Measurements from ENCODE around the gene CHST4.
"Not testable (repeated sequence)": the region's sequence is repeated elsewhere in the genome, so short reads cannot be mapped to it uniquely, and the experiment has no call there.

Gene CHST4

GRCh38 chr16:71526111-71526631, at the start of gene CHST4:
Gene CHST4 (plus strand): TSS chr16:71526426. CDS start chr16:71536678, 10,252 bp downstream.
- no peak for DNase-seq

- no peak for DNase-seq
Measured at GRCh38 chr16:71476457-71477124, 49.6 kb upstream of the CHST4 start.

- no peak for DNase-seq
Measured at GRCh38 chr16:71479420-71479819, 46.8 kb upstream of the CHST4 start.

DNA sequence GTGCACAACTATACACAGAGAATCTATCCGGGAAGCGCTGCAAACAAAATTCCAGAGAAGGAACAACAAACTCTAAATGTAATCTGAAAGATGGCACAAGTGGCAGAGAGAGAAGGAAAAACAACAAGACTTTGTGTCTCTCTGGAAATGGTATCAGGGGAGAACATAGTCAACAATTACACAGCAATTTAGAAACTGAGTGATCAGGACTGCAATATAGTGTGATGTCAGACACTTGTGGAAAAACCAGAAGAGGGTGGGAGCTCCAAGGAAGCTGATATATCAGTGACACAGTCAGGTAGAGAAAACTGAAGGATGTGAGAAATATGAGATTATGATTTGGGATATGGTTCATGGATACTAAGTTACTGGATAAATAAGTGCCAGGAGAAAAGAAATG, 45.3 kb upstream of the CHST4 start:
- DNase-seq: no peak

DNA sequence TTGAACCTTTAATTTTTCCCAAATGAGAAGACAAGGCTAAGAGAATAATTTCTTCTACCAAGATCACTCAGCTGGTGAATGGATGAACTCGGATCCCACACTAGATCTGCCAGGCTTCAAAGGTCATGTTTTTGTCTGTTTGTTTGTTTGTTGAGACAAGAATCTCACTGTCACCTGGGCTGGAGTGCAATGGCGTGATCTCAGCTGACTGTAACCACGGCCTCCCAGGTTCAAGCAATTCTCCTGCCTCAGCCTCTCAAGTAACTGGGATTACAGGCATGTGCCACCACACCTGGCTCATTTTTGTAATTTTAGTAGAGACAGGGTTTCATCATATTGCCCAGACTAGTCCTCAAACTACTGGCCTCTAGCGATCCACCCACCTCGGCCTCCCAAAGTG, 43.7 kb upstream of the CHST4 start:
- DNase-seq: no peak

- DNase-seq: peak; percentile 83
Measured at GRCh38 chr16:71484006-71484893, 42.0 kb upstream of the CHST4 start.

DNA sequence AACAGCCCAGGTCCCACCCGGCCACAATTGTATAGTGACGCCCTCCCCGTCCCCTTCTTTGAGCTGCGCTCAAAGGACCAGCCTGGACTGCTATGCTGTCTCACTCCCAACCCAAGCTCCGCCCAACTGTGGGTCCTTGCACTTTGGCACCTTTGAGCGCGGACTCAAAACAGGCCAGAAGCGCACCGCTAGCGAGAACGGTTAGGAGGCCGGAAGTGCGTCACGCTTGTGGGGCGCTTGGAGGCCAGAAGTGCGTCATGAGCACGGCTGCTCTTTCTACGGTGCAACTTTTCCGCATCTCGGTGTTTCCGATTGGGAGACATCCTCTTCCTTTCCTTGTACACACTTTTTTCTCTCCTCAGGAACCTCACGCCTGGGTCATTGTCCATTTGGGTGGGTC, 37.1 kb upstream of the CHST4 start, which contains the start of gene ZNF19:
TSS of gene ZNF19 (minus strand) at position 203 of the 400 bp plus-strand sequence. CDS start 7,210 bp downstream, outside the sequence.
- no peak for DNase-seq

DNA sequence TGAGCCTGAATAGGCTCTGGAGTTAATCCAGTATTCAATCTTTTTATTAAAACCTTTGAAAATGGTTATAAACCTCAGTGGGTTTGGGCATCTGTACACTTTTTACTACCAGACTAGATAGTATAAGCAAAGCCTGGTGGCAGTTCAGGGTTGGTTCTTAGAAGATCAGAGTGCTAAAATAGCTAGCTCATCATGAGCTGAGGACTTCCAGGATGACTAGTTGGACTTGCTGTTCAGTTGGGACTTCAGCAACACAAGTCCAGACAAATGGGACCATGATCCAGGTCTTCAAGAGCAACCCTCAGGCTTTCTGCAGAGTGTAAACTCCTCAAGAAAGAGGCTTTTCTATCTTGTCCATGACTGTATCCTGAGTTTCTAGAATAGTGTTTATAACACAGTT, 35.9 kb upstream of the CHST4 start:
- no peak for DNase-seq

DNA sequence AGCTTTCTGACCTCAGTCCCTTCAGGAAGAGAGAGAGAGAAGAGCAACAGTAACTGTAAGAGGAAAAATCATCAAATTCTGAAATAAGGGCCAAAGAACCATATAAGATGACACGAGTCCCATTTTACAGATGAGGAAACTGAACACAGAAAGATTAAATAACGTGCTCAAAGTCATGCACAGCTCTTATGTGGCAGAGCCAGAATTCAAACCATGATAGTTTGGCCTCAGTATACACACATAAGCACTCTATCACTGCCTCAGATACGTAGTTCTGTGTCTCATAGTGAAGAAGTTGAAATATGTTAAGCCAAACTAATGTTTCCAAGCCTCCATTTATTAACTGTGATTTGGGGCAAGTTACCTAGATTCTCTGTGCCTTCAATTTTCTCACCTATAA, 35.2 kb upstream of the CHST4 start:
- no peak for DNase-seq

DNA sequence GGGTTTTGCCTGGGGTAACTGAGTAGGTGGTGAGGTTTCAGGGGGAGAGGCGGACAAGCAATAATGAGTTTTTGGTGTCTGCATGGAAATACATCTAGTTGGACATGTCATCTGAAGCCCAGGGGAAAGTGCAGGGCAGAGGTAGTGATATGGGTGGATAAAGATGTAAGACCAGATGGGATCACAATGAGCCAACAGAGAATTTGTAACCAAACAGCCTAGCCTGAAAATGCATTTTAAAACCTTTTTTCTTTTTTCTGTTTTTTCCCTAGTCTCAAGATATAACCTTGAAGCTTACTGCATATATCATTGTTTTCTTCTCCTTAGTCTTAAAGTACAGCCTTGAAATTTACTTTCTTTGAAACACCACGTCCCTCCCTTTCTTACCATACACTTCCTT, 33.4 kb upstream of the CHST4 start:
- no peak for DNase-seq

DNA sequence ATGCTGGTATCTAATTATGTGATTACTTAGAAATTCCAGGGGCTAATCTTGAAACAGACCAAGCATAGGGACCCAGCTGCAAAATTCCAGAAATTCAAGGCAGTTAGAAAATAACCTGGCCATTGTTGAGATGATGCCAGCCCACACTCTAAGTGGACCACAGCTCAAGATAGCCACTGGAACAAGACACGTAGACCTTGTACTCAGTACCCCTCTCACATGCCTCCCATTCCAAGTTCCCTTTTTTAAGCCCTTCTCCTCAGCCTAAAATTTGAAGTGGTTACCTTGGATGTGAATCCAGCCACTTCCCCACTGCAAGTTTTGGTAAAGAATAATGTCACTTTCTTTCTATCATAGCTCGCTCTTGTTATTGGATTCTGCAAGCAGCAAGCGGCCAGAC, 33.0 kb upstream of the CHST4 start:
- no peak for DNase-seq

DNA sequence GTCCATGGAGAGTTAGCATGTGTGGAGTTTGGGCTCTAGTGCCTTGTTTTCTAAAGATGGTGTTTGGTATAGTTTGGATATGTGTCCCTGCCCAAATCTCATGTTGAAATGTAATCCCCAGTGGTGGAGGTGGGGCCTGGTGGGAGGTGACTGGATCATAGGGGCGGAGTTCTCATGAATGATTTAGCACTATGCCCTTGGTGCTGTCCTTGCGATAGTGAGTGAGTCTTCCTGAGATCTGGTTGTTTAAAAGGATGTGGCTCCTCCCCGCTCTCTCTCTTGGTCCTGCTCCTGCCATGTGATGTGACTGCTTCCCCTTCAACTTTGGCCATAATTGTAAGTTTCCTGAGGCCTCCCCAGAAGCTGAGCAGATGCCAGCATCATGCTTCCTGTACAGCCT, 28.2 kb upstream of the CHST4 start:
- no peak for DNase-seq

- DNase-seq: peak; percentile 35
Measured at GRCh38 chr16:71499775-71500364, 26.4 kb upstream of the CHST4 start.

DNA sequence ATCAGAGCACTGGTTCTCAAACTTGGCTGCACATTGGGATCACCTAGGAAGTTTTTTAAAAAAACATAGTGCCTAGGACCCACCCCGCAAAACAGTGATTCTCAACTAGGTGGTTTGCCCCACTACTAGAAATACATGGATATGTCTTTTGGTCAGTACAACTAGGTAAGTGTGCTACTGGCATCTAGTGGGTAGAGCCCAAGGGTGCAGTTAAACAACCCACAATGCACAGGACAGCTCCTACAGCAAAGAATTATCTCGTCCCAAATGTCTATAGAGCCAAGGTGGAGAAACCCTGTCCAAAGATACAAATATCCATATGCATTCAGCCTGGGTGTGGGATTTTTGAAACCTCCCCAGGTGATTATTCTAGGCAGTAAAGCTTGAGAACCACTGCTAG, 25.3 kb upstream of the CHST4 start:
- no peak for DNase-seq

GRCh38 chr16:71501547-71501946, 24.7 kb upstream of the CHST4 start:
- no peak for DNase-seq

DNA sequence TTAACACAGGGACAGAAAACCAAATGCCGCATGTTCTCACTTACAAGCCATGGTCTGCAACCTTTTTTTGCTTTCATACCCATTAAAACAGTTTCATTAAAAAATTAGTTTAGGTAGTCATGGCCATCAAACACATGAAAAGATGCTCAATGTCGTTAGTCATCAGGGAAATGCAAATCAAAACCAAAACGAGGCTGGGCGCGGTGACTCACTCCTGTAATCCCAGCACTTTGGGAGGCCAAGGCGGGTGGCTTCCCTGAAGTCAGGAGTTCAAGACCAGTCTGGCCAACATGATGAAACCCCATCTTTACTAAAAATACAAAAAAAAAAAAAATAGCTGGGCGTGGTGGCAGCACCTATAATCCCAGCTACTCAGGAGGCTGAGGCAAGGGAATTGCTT, 22.2 kb upstream of the CHST4 start:
- not testable (repeated sequence) for DNase-seq

GRCh38 chr16:71504901-71505300, 21.3 kb upstream of the CHST4 start:
- DNase-seq: no peak

- no peak for DNase-seq
Measured at GRCh38 chr16:71507061-71507460, 19.2 kb upstream of the CHST4 start.

DNA sequence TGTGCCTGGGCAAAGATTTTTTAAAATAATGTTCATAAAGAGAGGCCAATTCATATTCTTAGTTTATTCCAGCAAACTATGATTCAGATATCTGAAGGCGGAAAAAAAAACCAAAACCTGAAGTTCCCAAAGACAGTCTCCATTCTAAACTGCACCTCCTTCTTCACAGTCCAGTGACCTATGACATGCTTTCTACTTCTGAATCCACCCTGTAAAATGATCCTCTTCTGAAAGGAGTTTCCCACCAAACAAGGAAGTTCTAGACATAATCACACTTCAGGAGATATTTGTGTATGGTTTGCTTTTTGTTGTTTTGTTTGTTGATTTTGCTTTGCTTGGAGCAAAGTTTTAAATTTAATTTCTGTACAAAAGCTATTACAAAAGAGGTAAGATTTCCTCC, 12.9 kb upstream of the CHST4 start:
- DNase-seq: no peak

DNA sequence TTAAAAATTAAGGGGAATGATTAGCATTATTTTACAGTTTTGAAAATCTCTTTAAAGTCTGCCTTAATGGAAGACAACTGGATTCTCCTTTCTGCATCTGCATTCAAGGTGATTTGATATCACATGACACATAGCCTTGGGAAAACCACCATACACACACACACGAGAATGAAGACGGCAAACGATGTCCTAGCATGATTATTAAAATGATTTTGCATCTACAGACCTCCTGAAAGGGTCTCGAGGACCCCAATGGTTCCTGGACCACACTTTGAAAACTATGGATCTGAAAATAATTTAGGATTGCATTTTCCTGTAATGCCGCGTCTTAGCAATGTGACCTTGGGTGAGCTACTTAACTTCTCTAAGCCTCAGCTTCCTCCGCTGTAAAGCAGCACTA, 11.8 kb upstream of the CHST4 start:
- DNase-seq: no peak

DNA sequence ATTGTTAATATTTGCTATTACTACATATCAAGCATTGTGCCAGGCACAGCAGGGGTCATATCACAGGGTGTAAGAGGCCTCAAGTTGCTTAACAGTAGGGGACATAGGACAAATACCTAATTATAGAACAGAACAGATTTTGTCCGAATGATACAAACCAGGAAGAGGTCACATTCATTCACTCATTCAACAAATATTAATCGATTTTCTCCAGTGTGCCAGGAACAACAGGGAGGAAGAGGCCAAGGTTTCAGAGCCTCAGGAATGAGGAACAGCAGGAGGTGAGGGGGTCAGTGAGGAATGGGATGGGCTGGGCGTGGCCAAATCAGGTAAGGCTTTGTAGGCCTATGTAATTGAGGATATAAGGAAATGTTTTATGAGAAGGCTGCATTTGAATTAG, 11.2 kb upstream of the CHST4 start:
- DNase-seq: no peak

GRCh38 chr16:71520550-71520949, 5.7 kb upstream of the CHST4 start:
- DNase-seq: no peak

Measured in SHP77 treated with DMSO at 0.1 percent for 48 hours (cell line).